Vagina (tissue), 2 donors: ENCODE results near the gene FBXO38.

Experiments used
- CTCF ChIP-seq, 3 experiments: fragments of 450-650 bp in 2 of 3; fragments of 200-600 bp in 1 of 3; sonication (generic) in 1 of 3; IDR thresholded peaks; one replicate each; pipeline ENCODE4 v1.5.1; 2017 to 2019; ENCODE audit warnings: antibody characterized with exemption in 3 of 3, mild to moderate bottlenecking in 2 of 3, moderate library complexity in 2 of 3
- POLR2A ChIP-seq, 2 donors: fragments of 450-650 bp; IDR thresholded peaks; one replicate each; pipeline ENCODE4 v1.6.1; 2017; ENCODE audit warnings: antibody characterized with exemption in 2 of 2, mild to moderate bottlenecking in 2 of 2, moderate library complexity in 2 of 2
- POLR2AphosphoS5 ChIP-seq, 2 donors: sonication (generic); formaldehyde crosslinking; IDR thresholded peaks; one replicate each; pipeline ENCODE4 v1.9.0; 2017; ENCODE audit warnings: antibody characterized with exemption in 2 of 2, mild to moderate bottlenecking in 2 of 2, low read depth in 1 of 2; ENCODE audit not compliant: insufficient read depth in 1 of 2

GRCh38 chr5:148353634-148354033 is 30.1 kb upstream of the FBXO38 start:
- TF ChIP-seq CTCF (IDR thresholded peaks at IDR 0.05) (no peak), POLR2A (IDR thresholded peaks at IDR 0.05) (no peak), POLR2AphosphoS5 (IDR thresholded peaks at IDR 0.05; ENCODE audit: insufficient read depth in 1 of 2, low read depth in 1 of 2) (no peak)
